ENCODE results near the gene CAMK1D. TPM values are rescaled to one million over a fixed set of nuclear protein-coding genes. Genes with fewer than 3 reads are reported as not detected.

CAMK1D gene
- polyA plus RNA-seq, 1 experiment, result 8.2 TPM

DNA sequence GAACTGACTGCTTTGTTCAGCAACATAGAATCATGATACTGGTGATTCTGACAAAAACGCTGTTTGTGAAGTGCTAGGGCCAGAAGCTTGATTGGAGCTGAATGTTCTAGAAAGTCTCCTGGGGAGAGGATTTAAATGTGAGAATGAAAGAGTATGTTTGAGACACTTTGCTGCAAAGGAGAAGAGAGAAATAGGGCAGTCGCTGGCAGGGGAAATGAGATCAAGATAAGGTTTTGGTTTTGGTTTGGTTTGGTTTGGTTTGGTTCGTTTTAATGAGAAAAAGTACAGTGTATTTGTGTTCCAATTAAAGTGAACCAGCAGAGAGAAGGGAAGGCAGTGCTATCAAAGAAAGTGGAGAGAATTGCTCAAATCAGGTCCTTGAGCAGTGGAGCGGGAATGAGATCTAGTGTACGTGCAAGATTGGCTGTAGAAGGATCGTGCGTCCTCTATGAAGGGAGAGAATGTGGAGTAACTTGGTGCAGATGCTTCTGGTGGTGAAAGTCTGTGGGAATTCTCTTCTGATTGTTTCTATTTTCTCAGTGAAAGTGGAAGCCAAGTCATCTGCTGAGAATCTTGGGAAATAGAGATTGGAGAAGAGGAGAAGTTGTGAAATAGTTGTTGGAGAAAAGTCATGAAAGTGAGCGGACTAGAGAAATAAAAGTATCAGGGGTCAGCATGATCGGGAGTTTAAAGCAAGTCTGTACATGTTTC is 381.6 kb downstream of the CAMK1D start:
- H3K27me3 ChIP-seq (ENCODE audit: control insufficient read depth, insufficient read depth, low read length), result peaks cover 10% of the 10 kb centered on the region
- H3K9me3 ChIP-seq (ENCODE audit: control insufficient read depth, insufficient read depth, low read length), result peaks cover 2% of the 10 kb centered on the region; the same call in 1 of the 2 replicates
- no peak overlapping the region for H3K4me3 ChIP-seq (ENCODE audit: low read depth, low read length)
- ChIA-PET POLR2A (no interaction called here), CTCF (interaction anchor here (0.6 kb wide), 1 partner anchor 483 kb away, joined by 3 read pairs; no protein-coding TSS in a partner anchor)
- no peak overlapping the region for H3K27ac ChIP-seq (ENCODE audit: low read depth, low read length)
- no peak for DNase-seq (ENCODE audit: low read depth, low spot score)
- TF ChIP-seq, protein P1, sequence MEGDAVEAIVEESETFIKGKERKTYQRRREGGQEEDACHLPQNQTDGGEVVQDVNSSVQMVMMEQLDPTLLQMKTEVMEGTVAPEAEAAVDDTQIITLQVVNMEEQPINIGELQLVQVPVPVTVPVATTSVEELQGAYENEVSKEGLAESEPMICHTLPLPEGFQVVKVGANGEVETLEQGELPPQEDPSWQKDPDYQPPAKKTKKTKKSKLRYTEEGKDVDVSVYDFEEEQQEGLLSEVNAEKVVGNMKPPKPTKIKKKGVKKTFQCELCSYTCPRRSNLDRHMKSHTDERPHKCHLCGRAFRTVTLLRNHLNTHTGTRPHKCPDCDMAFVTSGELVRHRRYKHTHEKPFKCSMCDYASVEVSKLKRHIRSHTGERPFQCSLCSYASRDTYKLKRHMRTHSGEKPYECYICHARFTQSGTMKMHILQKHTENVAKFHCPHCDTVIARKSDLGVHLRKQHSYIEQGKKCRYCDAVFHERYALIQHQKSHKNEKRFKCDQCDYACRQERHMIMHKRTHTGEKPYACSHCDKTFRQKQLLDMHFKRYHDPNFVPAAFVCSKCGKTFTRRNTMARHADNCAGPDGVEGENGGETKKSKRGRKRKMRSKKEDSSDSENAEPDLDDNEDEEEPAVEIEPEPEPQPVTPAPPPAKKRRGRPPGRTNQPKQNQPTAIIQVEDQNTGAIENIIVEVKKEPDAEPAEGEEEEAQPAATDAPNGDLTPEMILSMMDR (IDR thresholded peaks at IDR 0.05; ENCODE audit: low read depth, low read length), result no peak

DNA sequence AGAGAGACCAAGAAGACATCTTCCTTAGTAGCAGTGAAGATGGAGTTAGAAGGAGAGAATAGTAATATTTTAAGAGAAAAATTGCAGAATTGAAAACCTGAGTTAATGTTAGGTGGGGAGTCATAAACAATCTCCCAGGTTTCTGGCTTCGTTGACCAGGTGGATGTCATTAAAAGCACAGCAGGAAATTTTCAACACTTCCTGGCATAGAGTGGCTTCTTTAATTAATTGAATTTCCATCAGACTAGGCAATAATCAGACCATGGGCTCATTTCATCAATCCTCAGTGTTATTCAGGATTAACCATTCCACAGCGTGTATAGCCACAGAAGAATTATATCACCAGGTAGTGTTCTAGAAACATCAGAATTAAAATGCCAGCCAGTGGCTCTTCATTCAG is 383.9 kb downstream of the CAMK1D start:
- DNase-seq (ENCODE audit: low read depth, low spot score), result no peak
- Histone ChIP-seq H3K4me3 (ENCODE audit: low read depth, low read length) (no peak overlapping the region), H3K27ac (ENCODE audit: low read depth, low read length) (no peak overlapping the region), H3K9me3 (ENCODE audit: control insufficient read depth, insufficient read depth, low read length) (no peaks in the 10 kb centered on the region; the same call in 1 of the 2 replicates), H3K27me3 (ENCODE audit: control insufficient read depth, insufficient read depth, low read length) (peaks cover 10% of the 10 kb centered on the region)
- POLR2A ChIA-PET, result no interaction called here
- TF ChIP-seq, protein P1 (IDR thresholded peaks at IDR 0.05; ENCODE audit: low read depth, low read length), result no peak
- CTCF ChIA-PET, result no interaction called here

DNA sequence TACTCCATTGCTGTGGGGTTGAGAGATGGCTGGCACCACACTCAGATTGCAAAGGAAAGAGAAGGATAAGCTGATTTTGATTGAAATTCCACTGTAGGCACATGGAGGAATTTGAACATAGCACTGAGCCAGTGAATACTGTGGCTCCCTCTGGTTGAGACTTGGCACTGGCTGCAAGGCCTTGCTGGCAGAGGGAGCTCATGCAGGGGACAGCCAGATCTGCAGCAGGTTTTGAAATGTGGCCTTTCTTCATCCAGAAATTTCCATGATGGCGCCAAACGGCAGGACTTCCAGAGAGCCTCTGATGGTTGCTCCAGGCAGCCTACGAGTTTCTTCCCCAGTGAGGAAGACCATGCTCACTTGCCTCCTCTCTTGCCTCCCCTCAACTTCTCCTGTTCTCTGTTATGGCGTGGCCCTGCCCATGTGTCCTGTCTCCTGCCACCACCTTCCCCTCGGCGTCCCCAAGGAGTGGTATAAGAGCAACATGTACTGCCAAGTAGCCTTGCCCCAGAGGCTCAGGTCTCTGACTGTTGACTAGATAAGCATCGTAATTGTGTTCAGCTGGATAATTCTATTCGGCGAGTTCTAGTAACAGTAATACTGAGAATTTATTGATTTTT is 386.6 kb downstream of the CAMK1D start:
- CTCF ChIA-PET, result no interaction called here
- DNase-seq (ENCODE audit: low read depth, low spot score), result no peak
- Histone ChIP-seq H3K9me3 (ENCODE audit: control insufficient read depth, insufficient read depth, low read length) (no peaks in the 10 kb centered on the region; the same call in 1 of the 2 replicates), H3K27me3 (ENCODE audit: control insufficient read depth, insufficient read depth, low read length) (peaks cover 7% of the 10 kb centered on the region), H3K27ac (ENCODE audit: low read depth, low read length) (no peak overlapping the region), H3K4me3 (ENCODE audit: low read depth, low read length) (no peak overlapping the region)
- POLR2A ChIA-PET, result no interaction called here
- TF ChIP-seq, protein P1 (IDR thresholded peaks at IDR 0.05; ENCODE audit: low read depth, low read length), result no peak

DNA sequence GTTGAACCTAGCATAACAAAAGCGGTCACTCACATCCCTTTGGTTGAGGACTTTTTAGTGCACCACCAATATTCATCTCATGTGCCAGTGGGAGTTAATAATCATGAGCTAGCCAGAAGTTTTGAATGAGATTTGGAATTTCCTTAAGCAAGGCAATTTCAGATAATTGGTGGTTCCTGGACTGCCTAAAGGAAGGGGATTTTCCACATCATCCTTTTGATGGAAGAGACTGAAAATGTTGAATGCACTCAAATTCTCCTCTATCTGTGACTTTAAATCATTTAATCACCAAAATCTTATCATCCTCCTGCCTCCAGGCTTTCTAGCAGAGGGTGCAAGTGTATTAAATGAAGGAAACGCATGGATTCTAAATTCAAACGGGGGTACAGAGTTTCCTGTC is 391.5 kb downstream of the CAMK1D start:
- H3K4me3 ChIP-seq (ENCODE audit: low read depth, low read length), result no peak overlapping the region
- CTCF ChIA-PET, result no interaction called here
- H3K9me3 ChIP-seq (ENCODE audit: control insufficient read depth, insufficient read depth, low read length), result no peaks in the 10 kb centered on the region
- TF ChIP-seq, protein P1 (IDR thresholded peaks at IDR 0.05; ENCODE audit: low read depth, low read length), result no peak
- no peak overlapping the region for H3K27ac ChIP-seq (ENCODE audit: low read depth, low read length)
- peaks cover 2% of the 10 kb centered on the region for H3K27me3 ChIP-seq (ENCODE audit: control insufficient read depth, insufficient read depth, low read length)
- POLR2A ChIA-PET, result no interaction called here
- no peak for DNase-seq (ENCODE audit: low read depth, low spot score)

DNA sequence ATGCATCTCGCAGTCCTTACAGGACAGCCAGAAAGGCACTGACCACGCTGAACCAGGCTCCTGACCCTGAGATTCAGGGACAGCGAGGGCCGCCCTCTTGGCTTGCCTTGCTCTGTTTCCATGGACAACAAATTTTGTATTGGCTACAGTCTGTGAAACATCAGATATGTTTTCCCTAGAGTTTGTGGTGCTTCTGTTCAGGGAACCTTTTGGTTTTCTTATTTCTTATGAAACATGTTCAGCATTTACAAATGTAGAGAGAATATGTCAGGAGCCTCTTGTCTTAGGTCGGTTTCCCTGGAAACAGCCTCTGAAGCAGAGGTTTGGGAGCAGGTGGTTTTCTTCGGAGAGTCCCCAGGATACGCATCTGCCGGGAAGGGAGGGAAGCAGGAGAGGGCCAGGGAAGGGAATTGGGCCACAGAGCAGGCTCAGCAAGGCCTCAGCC is 392.0 kb downstream of the CAMK1D start:
- CTCF ChIA-PET, result no interaction called here
- peaks cover 2% of the 10 kb centered on the region for H3K27me3 ChIP-seq (ENCODE audit: control insufficient read depth, insufficient read depth, low read length)
- POLR2A ChIA-PET, result no interaction called here
- no peak for DNase-seq (ENCODE audit: low read depth, low spot score)
- no peaks in the 10 kb centered on the region for H3K9me3 ChIP-seq (ENCODE audit: control insufficient read depth, insufficient read depth, low read length)
- H3K4me3 ChIP-seq (ENCODE audit: low read depth, low read length), result no peak overlapping the region
- TF ChIP-seq, protein P1 (IDR thresholded peaks at IDR 0.05; ENCODE audit: low read depth, low read length), result no peak
- no peak overlapping the region for H3K27ac ChIP-seq (ENCODE audit: low read depth, low read length)

Data from AG04450 (cell line).